ENCODE measurements around the gene GHR. TPM values are rescaled to one million over a fixed set of nuclear protein-coding genes. Genes with fewer than 3 reads are reported as not detected.

The GHR gene
- total RNA-seq, 1 experiment from 2014 or later, result 1.8 TPM

DNA sequence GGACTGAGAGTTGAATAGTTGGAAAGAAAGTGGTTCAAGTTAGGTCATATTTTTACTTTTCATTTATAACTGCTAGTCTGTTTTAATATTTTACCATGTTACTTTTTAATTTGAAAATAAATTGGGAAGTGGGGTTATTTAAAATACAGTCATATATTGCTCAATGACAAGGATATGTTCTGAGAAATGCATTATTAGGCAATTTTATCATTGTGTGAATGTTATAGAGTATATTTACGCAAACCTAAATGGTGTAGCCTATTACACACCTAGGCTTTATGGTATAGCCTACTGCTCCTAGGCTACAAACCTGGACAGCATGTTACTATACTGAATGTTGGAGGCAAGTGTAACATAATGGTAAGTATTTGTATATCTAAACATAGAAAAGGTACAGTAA, 338.6 kb downstream of the GHR start:
- TF ChIP-seq, protein P1, sequence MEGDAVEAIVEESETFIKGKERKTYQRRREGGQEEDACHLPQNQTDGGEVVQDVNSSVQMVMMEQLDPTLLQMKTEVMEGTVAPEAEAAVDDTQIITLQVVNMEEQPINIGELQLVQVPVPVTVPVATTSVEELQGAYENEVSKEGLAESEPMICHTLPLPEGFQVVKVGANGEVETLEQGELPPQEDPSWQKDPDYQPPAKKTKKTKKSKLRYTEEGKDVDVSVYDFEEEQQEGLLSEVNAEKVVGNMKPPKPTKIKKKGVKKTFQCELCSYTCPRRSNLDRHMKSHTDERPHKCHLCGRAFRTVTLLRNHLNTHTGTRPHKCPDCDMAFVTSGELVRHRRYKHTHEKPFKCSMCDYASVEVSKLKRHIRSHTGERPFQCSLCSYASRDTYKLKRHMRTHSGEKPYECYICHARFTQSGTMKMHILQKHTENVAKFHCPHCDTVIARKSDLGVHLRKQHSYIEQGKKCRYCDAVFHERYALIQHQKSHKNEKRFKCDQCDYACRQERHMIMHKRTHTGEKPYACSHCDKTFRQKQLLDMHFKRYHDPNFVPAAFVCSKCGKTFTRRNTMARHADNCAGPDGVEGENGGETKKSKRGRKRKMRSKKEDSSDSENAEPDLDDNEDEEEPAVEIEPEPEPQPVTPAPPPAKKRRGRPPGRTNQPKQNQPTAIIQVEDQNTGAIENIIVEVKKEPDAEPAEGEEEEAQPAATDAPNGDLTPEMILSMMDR (IDR thresholded peaks at IDR 0.05; ENCODE audit: unreplicated experiment), result no peak
- Mint-ChIP-seq H3K27me3 (ENCODE audit: insufficient read depth, unreplicated experiment) (no peaks in the 10 kb centered on the region), H3K4me3 (ENCODE audit: unreplicated experiment) (no peak overlapping the region), H3K27ac (ENCODE audit: low read depth, unreplicated experiment) (no peak overlapping the region), H3K4me1 (ENCODE audit: insufficient read depth, unreplicated experiment) (no peaks in the 10 kb centered on the region), H3K9me3 (ENCODE audit: unreplicated experiment) (no peaks in the 10 kb centered on the region), H3K36me3 (ENCODE audit: insufficient read depth, unreplicated experiment) (no peaks in the 10 kb centered on the region)
- POLR2A ChIA-PET, result no interaction called here
- intact Hi-C loops (cut with micrococcal nuclease), result loop anchor here (10.0 kb wide), 3 partner anchors 177 to 1057 kb away; no protein-coding TSS in a partner anchor
- no peak for DNase-seq (ENCODE audit: unreplicated experiment)
- CTCF ChIA-PET, result no interaction called here
- BruUV-seq (replicated peaks), result no TSS peak

DNA sequence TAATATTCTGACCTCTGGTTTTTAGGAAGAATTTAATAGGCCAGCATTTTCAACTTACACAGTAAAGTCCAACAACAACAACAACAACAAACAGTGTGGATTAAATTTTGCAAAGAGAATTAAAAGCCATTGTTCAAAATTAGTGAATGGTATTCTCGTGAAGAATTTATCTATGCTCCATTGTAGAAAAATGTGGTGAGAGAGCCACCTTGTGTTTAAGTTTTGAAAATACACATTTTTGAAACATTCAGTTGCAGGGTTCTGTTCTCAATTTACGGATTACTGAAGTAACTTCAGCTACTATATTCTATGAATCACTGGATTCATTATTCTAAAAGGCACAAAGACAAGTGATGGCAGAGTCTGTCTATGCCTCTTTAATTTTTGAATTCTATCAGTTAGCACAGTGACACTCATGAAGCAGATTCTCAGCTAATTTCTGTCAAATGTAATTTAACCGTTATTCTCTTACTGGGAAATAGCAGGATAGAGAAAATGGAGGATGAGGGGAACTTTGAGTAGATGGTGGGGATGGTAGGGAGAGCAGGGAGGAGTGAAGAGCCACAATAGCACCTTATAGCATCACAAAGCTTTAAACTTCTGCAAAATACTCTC, 344.4 kb downstream of the GHR start:
- BruUV-seq (replicated peaks), result no TSS peak
- Mint-ChIP-seq H3K4me1 (ENCODE audit: insufficient read depth, unreplicated experiment) (peaks cover 1% of the 10 kb centered on the region), H3K36me3 (ENCODE audit: insufficient read depth, unreplicated experiment) (no peaks in the 10 kb centered on the region), H3K27ac (ENCODE audit: low read depth, unreplicated experiment) (no peak overlapping the region), H3K27me3 (ENCODE audit: insufficient read depth, unreplicated experiment) (no peaks in the 10 kb centered on the region), H3K9me3 (ENCODE audit: unreplicated experiment) (no peaks in the 10 kb centered on the region), H3K4me3 (ENCODE audit: unreplicated experiment) (no peak overlapping the region)
- ChIA-PET POLR2A (interaction anchor here (0.6 to 1.1 kb wide), 5 partner anchors 20 to 762 kb away, joined by 3 to 5 read pairs (median 3); partner anchors contain the start of gene SELENOP), CTCF (interaction anchor here (0.5 to 1.8 kb wide), 30 partner anchors 14 to 1262 kb away, joined by 3 to 26 read pairs (median 4); partner anchors contain the start of genes FBXO4 and GHR)
- peak; percentile 58 for DNase-seq (ENCODE audit: unreplicated experiment)
- TF ChIP-seq, protein P1 (IDR thresholded peaks at IDR 0.05; ENCODE audit: unreplicated experiment), result peak; percentile 64
- intact Hi-C loops (cut with micrococcal nuclease), result loop anchor here (1.0 to 10.0 kb wide), 6 partner anchors 122 to 1063 kb away; partner anchors contain the start of gene GHR

DNA sequence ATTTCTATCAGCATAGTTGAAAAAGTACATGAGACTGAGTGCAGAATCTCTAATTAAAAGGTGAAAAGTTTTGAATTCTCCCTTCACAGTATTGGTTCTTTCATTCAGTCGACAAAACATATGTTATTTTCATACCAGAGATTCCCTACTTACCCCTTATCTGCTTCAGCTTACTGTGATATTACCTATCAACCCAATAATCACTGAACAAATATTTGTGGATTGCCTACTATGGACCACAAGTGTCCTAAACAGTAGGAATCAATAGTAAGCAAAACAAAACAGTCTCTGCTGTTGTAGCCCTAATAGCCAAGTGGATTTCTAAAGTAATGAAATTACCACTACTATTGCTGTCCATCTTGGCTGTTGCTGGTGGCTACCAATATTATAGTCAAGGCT, 344.9 kb downstream of the GHR start:
- BruUV-seq (replicated peaks), result no TSS peak
- POLR2A ChIA-PET, result interaction anchor here (1.1 kb wide), 1 partner anchor 763 kb away, joined by 4 read pairs; no protein-coding TSS in a partner anchor
- TF ChIP-seq, protein P1 (IDR thresholded peaks at IDR 0.05; ENCODE audit: unreplicated experiment), result no peak
- Mint-ChIP-seq H3K36me3 (ENCODE audit: insufficient read depth, unreplicated experiment) (no peaks in the 10 kb centered on the region), H3K4me3 (ENCODE audit: unreplicated experiment) (no peak overlapping the region), H3K4me1 (ENCODE audit: insufficient read depth, unreplicated experiment) (peaks cover 6% of the 10 kb centered on the region), H3K9me3 (ENCODE audit: unreplicated experiment) (no peaks in the 10 kb centered on the region), H3K27ac (ENCODE audit: low read depth, unreplicated experiment) (no peak overlapping the region), H3K27me3 (ENCODE audit: insufficient read depth, unreplicated experiment) (no peaks in the 10 kb centered on the region)
- intact Hi-C loops (cut with micrococcal nuclease), result loop anchor here (10.0 kb wide), 3 partner anchors 183 to 1063 kb away; no protein-coding TSS in a partner anchor
- no peak for DNase-seq (ENCODE audit: unreplicated experiment)
- CTCF ChIA-PET, result interaction anchor here (0.6 to 1.8 kb wide), 22 partner anchors 13 to 1263 kb away, joined by 3 to 26 read pairs (median 4); partner anchors contain the start of gene FBXO4

DNA sequence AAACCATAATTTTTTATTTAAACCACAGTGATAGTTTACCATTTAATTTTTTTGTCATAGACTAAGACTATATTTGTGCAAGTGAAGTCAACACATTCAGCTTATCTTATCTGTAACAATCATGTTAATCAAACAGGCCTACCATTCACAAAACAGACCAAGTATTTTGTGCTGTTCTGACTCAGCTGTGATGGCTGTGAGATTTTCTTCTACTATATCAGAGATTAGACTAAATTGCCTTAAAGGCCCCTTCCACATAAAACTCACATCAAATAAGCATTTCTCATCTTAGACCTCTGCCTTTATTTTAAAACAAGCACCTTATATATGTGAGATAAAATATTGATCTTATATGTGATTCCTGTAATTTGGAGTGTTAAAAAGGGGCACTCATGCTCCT, 346.8 kb downstream of the GHR start:
- ChIA-PET POLR2A (interaction anchor here (0.6 to 0.9 kb wide), 4 partner anchors 24 to 713 kb away, joined by 3 to 4 read pairs (median 4); partner anchors contain the start of gene SELENOP), CTCF (interaction anchor here (0.6 to 1.1 kb wide), 6 partner anchors 18 to 854 kb away, joined by 3 to 7 read pairs (median 4); partner anchors contain the start of gene GHR)
- BruUV-seq (replicated peaks), result no TSS peak

More for the DNA sequence above, 346.8 kb downstream of the GHR start:
- no peaks in the 10 kb centered on the region for H3K36me3 Mint-ChIP-seq (ENCODE audit: insufficient read depth, unreplicated experiment)
- no peak overlapping the region for H3K4me3 Mint-ChIP-seq (ENCODE audit: unreplicated experiment)
- intact Hi-C loops (cut with micrococcal nuclease), result no loop called here
- no peaks in the 10 kb centered on the region for H3K27me3 Mint-ChIP-seq (ENCODE audit: insufficient read depth, unreplicated experiment)
- peaks cover 6% of the 10 kb centered on the region for H3K4me1 Mint-ChIP-seq (ENCODE audit: insufficient read depth, unreplicated experiment)
- H3K27ac Mint-ChIP-seq (ENCODE audit: low read depth, unreplicated experiment), result no peak overlapping the region
- TF ChIP-seq, protein P1 (IDR thresholded peaks at IDR 0.05; ENCODE audit: unreplicated experiment), result no peak
- H3K9me3 Mint-ChIP-seq (ENCODE audit: unreplicated experiment), result no peaks in the 10 kb centered on the region
- DNase-seq (ENCODE audit: unreplicated experiment), result no peak

Data from MCF 10A (cell line).